Measurements from ENCODE around the gene AQP6.

DNA sequence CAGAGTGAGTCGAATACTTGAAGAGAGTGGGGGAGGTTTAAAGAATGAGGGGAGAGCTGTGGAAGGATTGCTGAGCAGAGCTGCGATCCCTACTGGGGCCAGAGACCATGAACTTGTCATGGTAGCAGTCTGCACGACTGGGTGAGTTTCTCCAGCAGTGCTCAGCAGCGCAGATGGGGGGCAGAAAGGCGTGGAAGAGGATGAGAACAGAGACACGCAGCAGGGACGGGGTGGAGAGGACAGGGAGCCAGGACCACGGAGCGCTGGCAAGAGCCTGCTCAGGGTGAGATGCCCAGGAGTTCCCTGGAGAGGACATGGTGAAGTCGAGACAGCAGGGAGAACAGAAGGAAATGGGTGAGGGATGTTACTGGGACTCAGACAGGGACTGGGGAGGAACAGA, 2.1 kb upstream of the AQP6 start:
- TF ChIP-seq CTCF (IDR thresholded peaks at IDR 0.05) (no peak), ZFX (IDR thresholded peaks at IDR 0.05; ENCODE audit: borderline replicate concordance) (no peak)
